Lung (tissue), 16 donors: ENCODE data around the gene NBEA. TPM values are rescaled to one million over a fixed set of nuclear protein-coding genes. Genes with fewer than 3 reads are reported as not detected.
A peak's percentile ranks its signal among the peaks of the same experiment; 100 is the strongest.

Experiments used
- ATAC-seq: fragments of 200-7000 bp; cut with Tn5 transposase; one replicate; pipeline ENCODE4 v1.9.1; 2020; ENCODE audit warnings: moderate number of reproducible peaks; ENCODE audit not compliant: insufficient read depth, low FRiP score
- DNase-seq, 3 donors: peaks; one replicate each; pipeline ENCODE4 v3.0.0-alpha.2; 2013 to 2017
- H3K27ac ChIP-seq, 2 donors: one replicate each; pipeline ENCODE4 v1.5.1; 2013; ENCODE audit warnings: mild to moderate bottlenecking in 2 of 2, moderate library complexity in 2 of 2, control low read depth in 1 of 2, inconsistent platforms in 1 of 2, low read depth in 1 of 2, low read length in 1 of 2
- H3K27me3 ChIP-seq, 3 donors: one replicate each; pipeline ENCODE4 v1.5.1; 2013; ENCODE audit warnings: low read length in 2 of 3; ENCODE audit not compliant: control insufficient read depth in 3 of 3, insufficient read depth in 3 of 3
- H3K36me3 ChIP-seq, 4 donors: one replicate each; pipeline ENCODE4 v1.5.1; 2013; ENCODE audit warnings: low read length in 4 of 4, mild to moderate bottlenecking in 1 of 4, moderate library complexity in 1 of 4; ENCODE audit not compliant: control insufficient read depth in 4 of 4, insufficient read depth in 4 of 4
- H3K4me1 ChIP-seq, 5 donors: one replicate each; pipeline ENCODE4 v1.5.1; 2013; ENCODE audit warnings: low read length in 5 of 5, mild to moderate bottlenecking in 2 of 5, moderate library complexity in 1 of 5; ENCODE audit not compliant: control insufficient read depth in 5 of 5, insufficient read depth in 5 of 5
- H3K4me3 ChIP-seq: one replicate; pipeline ENCODE4 v1.5.1; 2013; ENCODE audit warnings: mild to moderate bottlenecking, control low read depth, moderate library complexity
- H3K9ac ChIP-seq, 2 donors: one replicate each; pipeline ENCODE4 v1.5.1; 2013; ENCODE audit warnings: low read length in 2 of 2, control low read depth in 1 of 2; ENCODE audit not compliant: insufficient read depth in 1 of 2
- H3K9me3 ChIP-seq, 4 donors: one replicate each; pipeline ENCODE4 v1.5.1; 2013; ENCODE audit warnings: low read length in 3 of 4, mild to moderate bottlenecking in 1 of 4, moderate library complexity in 1 of 4; ENCODE audit not compliant: control insufficient read depth in 4 of 4, insufficient read depth in 3 of 4
- CTCF ChIP-seq: IDR thresholded peaks from 2 replicates; pipeline ENCODE4 v1.5.1; 2012; ENCODE audit warnings: mild to moderate bottlenecking; ENCODE audit errors: control extremely low read depth, extremely low read depth
- WGBS, 2 donors: extraction: QIAGEN DNeasy Blood & Tissue Kit; methylation state at CpG; one replicate each; pipeline ENCODE4 v1.1.7; 2013; 5-methylcytosine and 5-hydroxymethylcytosine counted together
- long read RNA-seq, 5 donors: transcript quantifications; one replicate each; lab custom pipeline, GENCODE V29; 2026
- polyA plus RNA-seq, 2 donors: library from polyadenylated mRNA; stranded (reverse); fragments of 200-250 nt; gene quantifications; one replicate each; pipeline ENCODE4 v1.2.1, GENCODE V29; 2013
- total RNA-seq, 2 donors: library from RNA; depleted of rRNA in 1 of 2; stranded (reverse); fragments of >200 nt in 1 of 2; gene quantifications; one replicate each; pipeline ENCODE4 v1.2.1, GENCODE V29; 2014 to 2021
- donor health status: control.
- donor health status: control.
- donor health status: Bipolar disorder and iron deficiency.
- donor health status: healthy.
- donor health status: DM: yes; HTN: yes; CAD: no.

The NBEA gene
- total RNA-seq (10 to 100 TPM in 1 of 2 donors, 1 to 10 TPM in 1; 8.4 to 26.5 TPM), polyA plus RNA-seq (1 to 10 TPM; 1.6 to 2.3 TPM)
- long read RNA-seq, donor 1, result 0 reads
- long read RNA-seq, donor 2, result 0 reads
- long read RNA-seq, donor 3, result 0 reads
- long read RNA-seq, donor 4, result 0 reads
- long read RNA-seq, donor 5, result 0 reads

DNA sequence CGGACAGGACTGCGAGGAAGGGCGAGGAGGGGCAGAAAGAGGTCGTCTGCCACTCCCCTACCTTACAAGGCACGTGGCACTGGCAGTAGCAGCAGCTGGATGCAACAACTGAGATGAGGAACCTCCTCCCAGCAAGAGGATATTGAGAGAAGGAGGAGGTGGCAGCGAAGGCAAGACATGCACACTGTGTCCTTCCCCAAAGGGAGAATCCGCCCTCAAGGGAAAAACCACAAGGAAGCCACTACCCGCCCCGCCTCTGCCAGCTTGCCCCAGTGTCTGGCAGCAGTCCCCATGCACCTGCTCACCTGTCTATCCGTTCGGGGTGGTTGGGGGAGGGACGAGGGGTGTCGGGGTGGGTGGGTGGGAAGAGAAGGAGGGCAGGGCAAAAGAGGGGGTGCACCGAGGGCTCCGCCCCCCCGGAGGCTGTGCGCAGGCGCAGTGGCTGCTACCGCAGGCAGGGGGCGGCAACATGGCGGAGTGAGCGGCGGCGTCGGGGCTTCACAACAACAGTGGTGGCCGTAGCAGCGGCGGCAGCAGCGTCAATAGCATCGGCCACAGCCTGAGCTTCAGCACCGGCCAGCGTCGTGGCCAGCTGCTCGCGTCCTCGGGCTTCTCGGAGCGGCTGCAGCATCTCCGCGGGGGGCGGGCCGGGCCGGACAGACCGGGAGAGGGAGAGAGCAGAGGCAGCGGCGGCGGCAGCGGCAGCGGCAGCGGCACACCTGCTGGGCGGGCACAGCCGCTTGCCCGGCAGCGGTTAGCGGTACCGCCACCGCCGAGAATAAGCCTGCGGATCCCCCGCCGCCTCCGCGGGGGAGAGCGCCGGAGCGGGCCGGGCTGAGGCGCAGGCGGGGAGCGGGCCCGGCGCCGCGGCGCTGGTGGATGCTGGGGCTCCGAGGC is at the start of gene NBEA:
Gene NBEA, plus strand, starts transcription at position 436 of the 897 bp plus-strand sequence. CDS start 551 bp downstream, outside the sequence.
- peak; percentile 76 to 85 (median 83) for DNase-seq
- Histone ChIP-seq H3K4me3 (peak within 1 kb of the TSS; percentile 89), H3K27ac (peak within 1 kb of the TSS; percentile 42 to 76), H3K27me3 (peaks cover 0 to 19% (median 14%) of the 10 kb centered on the region in 3 donors), H3K9me3 (peaks cover 0 to 2% (median 0%) of the 10 kb centered on the region in 4 donors), H3K36me3 (no peaks in the 10 kb centered on the region), H3K9ac (peak within 1 kb of the TSS in 1 of 2 donors; percentile 61), H3K4me1 (peaks cover 0 to 22% (median 3%) of the 10 kb centered on the region in 5 donors)
- 1% methylated on average over 55 to 76 of the region's 76 CpGs for WGBS, 2 donors
- TF ChIP-seq CTCF, result no peak
- peak; percentile 86 for ATAC-seq

DNA sequence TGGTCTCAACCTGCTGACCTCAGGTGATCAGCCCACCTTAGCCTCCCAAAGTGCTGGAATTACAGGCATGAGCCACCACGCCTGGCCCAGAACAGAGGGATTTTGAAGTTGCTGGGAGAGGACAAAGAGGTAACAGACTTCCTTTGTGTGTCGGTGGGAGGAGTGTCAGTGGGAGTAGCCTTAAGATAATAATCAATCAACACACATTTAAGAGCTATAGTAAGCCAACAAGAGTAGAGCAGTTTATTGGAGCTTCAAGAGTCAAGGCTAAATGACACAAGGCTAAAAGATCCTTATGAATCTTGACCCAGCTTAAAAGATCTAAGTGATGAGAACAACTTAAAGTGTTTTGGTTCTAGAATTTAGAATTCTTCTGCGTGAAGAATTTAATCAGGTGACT is 47.3 kb upstream of the NBEA start:
- WGBS, 2 donors, result 75 to 78% methylated on average over 3 of the region's 3 CpGs
- H3K27ac ChIP-seq, result no peak overlapping the region
- TF ChIP-seq CTCF, result no peak

DNA sequence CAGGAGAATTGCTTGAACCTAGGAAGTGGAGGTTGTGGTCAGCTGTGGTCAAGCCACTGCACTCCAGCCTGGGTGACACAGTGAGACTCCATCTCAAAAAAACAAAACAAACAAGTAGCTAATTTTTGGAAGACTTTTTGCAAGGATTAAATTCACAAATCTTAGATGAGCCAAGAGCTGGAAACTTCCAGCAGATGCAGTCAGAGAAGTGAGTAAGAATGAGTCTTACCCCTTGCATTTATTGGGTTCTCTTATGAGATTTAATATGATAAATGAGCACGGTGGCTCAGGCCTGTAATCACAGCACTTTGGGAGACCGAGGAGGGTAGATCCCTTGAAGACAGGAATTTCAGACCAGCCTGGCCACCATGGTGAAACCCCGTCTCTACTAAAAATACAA is 44.9 kb upstream of the NBEA start:
- H3K4me3 ChIP-seq, result no peak overlapping the region
- no peaks in the 10 kb centered on the region for H3K36me3 ChIP-seq
- no peaks in the 10 kb centered on the region for H3K27me3 ChIP-seq
- no peaks in the 10 kb centered on the region for H3K4me1 ChIP-seq
- no peak for TF ChIP-seq CTCF
- DNase-seq (no peak), ATAC-seq (no peak)
- WGBS, 2 donors, result 90 to 92% methylated on average over 3 of the region's 3 CpGs
- H3K9ac ChIP-seq, result no peak overlapping the region
- no peak overlapping the region for H3K27ac ChIP-seq
- no peaks in the 10 kb centered on the region for H3K9me3 ChIP-seq

More for the DNA sequence above, 47.3 kb upstream of the NBEA start:
- H3K9me3 ChIP-seq, result no peaks in the 10 kb centered on the region
- no peak overlapping the region for H3K4me3 ChIP-seq
- no peaks in the 10 kb centered on the region for H3K36me3 ChIP-seq
- H3K27me3 ChIP-seq, result no peaks in the 10 kb centered on the region
- DNase-seq (no peak), ATAC-seq (no peak)
- no peaks in the 10 kb centered on the region for H3K4me1 ChIP-seq
- H3K9ac ChIP-seq, result no peak overlapping the region
